Trophoblast cell (in vitro differentiated cells and primary cell): ENCODE results near the gene MT3.
"Not testable (repeated sequence)": the region's sequence is repeated elsewhere in the genome, so short reads cannot be mapped to it uniquely, and the experiment has no call there.

Experiments used
- DNase-seq, 2 donors: peaks; one replicate each; pipeline ENCODE4 v3.0.0-alpha.2; 2016
- H2AFZ ChIP-seq: 2 replicates; pipeline ENCODE4 v1.6.1; 2013; ENCODE audit warnings: low read length, moderate library complexity, mild to moderate bottlenecking; ENCODE audit not compliant: insufficient read depth, poor library complexity
- H2AK5ac ChIP-seq: 2 replicates; pipeline ENCODE4 v1.6.1; 2013; ENCODE audit warnings: mild to moderate bottlenecking, low read length
- H2BK120ac ChIP-seq: 2 replicates; pipeline ENCODE4 v1.6.1; 2013; ENCODE audit warnings: low read length, mild to moderate bottlenecking, moderate library complexity; ENCODE audit not compliant: insufficient read depth, poor library complexity
- H2BK12ac ChIP-seq: 2 replicates; pipeline ENCODE4 v1.6.1; 2013; ENCODE audit warnings: mild to moderate bottlenecking, low read length, moderate library complexity
- H2BK5ac ChIP-seq: 2 replicates; pipeline ENCODE4 v1.6.1; 2013; ENCODE audit warnings: low read length, low read depth, moderate library complexity, mild to moderate bottlenecking; ENCODE audit not compliant: poor library complexity
- H3K14ac ChIP-seq: 2 replicates; pipeline ENCODE4 v1.6.1; 2013; ENCODE audit warnings: mild to moderate bottlenecking, low read length
- H3K18ac ChIP-seq: 2 replicates; pipeline ENCODE4 v1.6.1; 2013; ENCODE audit warnings: mild to moderate bottlenecking, low read length
- H3K23ac ChIP-seq: 2 replicates; pipeline ENCODE4 v1.6.1; 2013; ENCODE audit warnings: low read length
- H3K27ac ChIP-seq: 2 replicates; pipeline ENCODE4 v1.5.1; 2013; ENCODE audit warnings: low read depth, mild to moderate bottlenecking, inconsistent platforms, low read length, moderate library complexity
- H3K27me3 ChIP-seq: 2 replicates; pipeline ENCODE4 v1.6.1; 2013; ENCODE audit warnings: inconsistent platforms, mild to moderate bottlenecking, low read length, moderate library complexity; ENCODE audit not compliant: insufficient read depth
- H3K36me3 ChIP-seq, 2 experiments: 1 replicate in 1 of 2; 2 replicates in 1 of 2; pipeline ENCODE4 v1.6.1; 2013; ENCODE audit warnings: low read length in 2 of 2, mild to moderate bottlenecking in 2 of 2, moderate library complexity in 1 of 2; ENCODE audit not compliant: insufficient read depth in 2 of 2, control insufficient read depth in 1 of 2
- H3K4ac ChIP-seq: 2 replicates; pipeline ENCODE4 v1.6.1; 2013; ENCODE audit warnings: low read depth, mild to moderate bottlenecking, low read length, moderate library complexity
- H3K4me1 ChIP-seq, 2 experiments: 1 replicate in 1 of 2; 2 replicates in 1 of 2; pipeline ENCODE4 v1.6.1; 2013; ENCODE audit warnings: low read length in 2 of 2, mild to moderate bottlenecking in 2 of 2, moderate library complexity in 1 of 2; ENCODE audit not compliant: insufficient read depth in 2 of 2, control insufficient read depth in 1 of 2
- H3K4me2 ChIP-seq: 2 replicates; pipeline ENCODE4 v1.6.1; 2013; ENCODE audit warnings: inconsistent platforms, mild to moderate bottlenecking, low read length, moderate library complexity
- H3K4me3 ChIP-seq: 2 replicates; pipeline ENCODE4 v1.5.1; 2013; ENCODE audit warnings: mild to moderate bottlenecking, low read depth, low read length, inconsistent platforms
- H3K79me1 ChIP-seq: one replicate; pipeline ENCODE4 v1.6.1; 2013; ENCODE audit warnings: low read length
- H3K79me2 ChIP-seq: 2 replicates; pipeline ENCODE4 v1.6.1; 2013; ENCODE audit warnings: low read length, mild to moderate bottlenecking; ENCODE audit not compliant: control insufficient read depth, insufficient read depth, poor library complexity
- H3K9ac ChIP-seq: 2 replicates; pipeline ENCODE4 v1.6.1; 2013; ENCODE audit warnings: mild to moderate bottlenecking, low read length
- H3K9me3 ChIP-seq: 2 replicates; pipeline ENCODE4 v1.6.1; 2013; ENCODE audit warnings: low read depth, mild to moderate bottlenecking, control low read depth, inconsistent platforms, low read length; ENCODE audit not compliant: insufficient read depth
- H4K12ac ChIP-seq: 2 replicates; pipeline ENCODE4 v1.6.1; 2013; ENCODE audit warnings: low read depth, mild to moderate bottlenecking, low read length, moderate library complexity
- H4K8ac ChIP-seq: 2 replicates; pipeline ENCODE4 v1.6.1; 2013; ENCODE audit warnings: low read depth, mild to moderate bottlenecking, low read length, moderate library complexity
- H4K91ac ChIP-seq: one replicate; pipeline ENCODE4 v1.6.1; 2013; ENCODE audit warnings: low read depth, mild to moderate bottlenecking, low read length, moderate library complexity
- WGBS: extraction: QIAGEN DNeasy Blood & Tissue Kit; methylation state at CpG from one replicate; pipeline ENCODE4 v1.1.7; 2013; ENCODE audit warnings: missing lambda C conversion rate; ENCODE audit not compliant: insufficient read length, insufficient coverage; ENCODE audit errors: extremely low coverage; 5-methylcytosine and 5-hydroxymethylcytosine counted together

The MT3 gene

DNA sequence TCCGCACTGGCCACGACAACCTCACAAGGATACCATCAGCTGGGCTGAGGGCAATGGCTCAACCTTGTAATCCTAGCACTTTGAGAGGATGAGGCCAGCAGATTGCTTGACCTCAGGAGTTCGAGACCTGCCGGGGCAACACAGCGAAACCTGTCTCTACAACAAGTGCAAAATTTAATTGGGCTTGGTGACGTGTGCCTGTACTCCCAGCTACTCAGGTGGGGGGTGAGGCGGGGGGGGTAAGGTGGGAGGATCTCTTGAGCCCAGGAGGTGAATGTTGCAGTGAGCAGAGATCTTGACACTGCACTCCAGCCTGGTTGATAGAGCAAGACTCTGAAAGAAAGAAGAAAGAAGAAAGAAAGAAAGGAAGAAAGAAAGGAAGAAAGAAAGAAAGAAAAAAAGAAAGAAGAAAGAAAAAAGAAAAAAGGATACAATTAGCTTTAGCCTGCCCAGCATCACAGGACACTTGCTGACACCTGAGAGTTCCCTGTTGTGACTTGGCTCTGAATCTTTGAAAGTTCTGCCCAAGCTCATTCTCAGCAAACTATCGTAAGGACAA, 31.1 kb downstream of the MT3 start:
- Histone ChIP-seq H3K79me2 (no peaks in the 10 kb centered on the region), H3K14ac (no peak overlapping the region), H4K8ac (no peak overlapping the region), H3K79me1 (no peaks in the 10 kb centered on the region), H3K23ac (no peak overlapping the region), H3K4me2 (no peak overlapping the region), H2BK120ac (no peak overlapping the region), H2AK5ac (no peak overlapping the region), H2BK12ac (no peak overlapping the region), H3K4ac (no peak overlapping the region), H3K9ac (peak overlapping the region; percentile 38), H3K27ac (no peak overlapping the region), H2BK5ac (no peak overlapping the region), H4K91ac (no peak overlapping the region), H3K27me3 (peaks cover 37% of the 10 kb centered on the region), H3K18ac (no peak overlapping the region), H3K36me3 (no peaks in the 10 kb centered on the region), H2AFZ (no peak overlapping the region), H3K4me1 (peaks cover 4 to 9% of the 10 kb centered on the region in 2 experiments), H3K4me3 (no peak overlapping the region), H4K12ac (no peak overlapping the region), H3K9me3 (peaks cover 12% of the 10 kb centered on the region)
- no peak for DNase-seq
- WGBS, result no CpG with 5 or more reads among the region's 8 CpGs

DNA sequence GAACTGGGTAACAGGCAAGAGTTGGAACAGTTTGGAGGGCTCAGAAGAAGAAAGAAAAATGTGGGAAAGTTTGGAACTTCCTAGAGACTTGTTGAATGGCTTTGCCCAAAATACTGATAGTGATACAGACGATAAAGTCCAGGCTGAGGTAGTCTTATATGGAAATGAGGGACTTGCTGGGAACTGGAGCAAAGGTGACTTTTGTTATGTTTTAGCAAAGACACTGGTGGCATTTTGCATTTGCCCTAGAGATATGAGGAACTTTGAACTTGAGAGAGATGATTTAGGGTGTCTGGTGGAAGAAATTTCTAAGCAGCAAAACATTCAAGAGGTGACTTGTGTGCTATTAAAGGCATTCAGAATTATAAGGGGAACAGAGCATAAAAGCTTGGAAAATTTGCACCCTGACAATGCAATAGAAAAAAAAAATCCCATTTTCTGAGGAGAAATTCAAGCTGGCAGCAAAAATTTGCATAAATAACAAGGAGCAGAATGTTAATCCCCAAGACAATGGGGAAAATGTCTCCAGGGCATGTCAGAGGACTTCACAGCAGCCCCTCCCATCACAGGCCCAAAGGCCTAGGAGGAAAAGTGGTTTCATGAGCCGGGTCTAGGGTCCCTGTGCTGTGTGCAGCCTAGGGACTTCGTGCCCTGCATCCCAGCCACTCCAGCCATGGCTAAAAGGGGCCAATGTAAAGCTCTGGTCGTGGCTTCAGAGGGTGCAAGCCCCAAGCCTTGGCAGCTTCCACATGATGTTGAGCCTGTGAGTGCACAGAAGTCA, 32.5 kb downstream of the MT3 start:
- not testable (repeated sequence) for H2BK120ac ChIP-seq, H3K4me2 ChIP-seq, H3K18ac ChIP-seq, H2AK5ac ChIP-seq, H3K4me3 ChIP-seq, H2BK12ac ChIP-seq, H4K91ac ChIP-seq, DNase-seq, H3K4ac ChIP-seq, H2BK5ac ChIP-seq, H4K8ac ChIP-seq, H2AFZ ChIP-seq, H3K9ac ChIP-seq, H3K27ac ChIP-seq, H3K79me2 ChIP-seq, H3K14ac ChIP-seq, H4K12ac ChIP-seq, H3K79me1 ChIP-seq, H3K36me3 ChIP-seq, H3K23ac ChIP-seq
- H3K4me1 ChIP-seq, result peaks cover 9 to 17% of the 10 kb centered on the region in 2 experiments
- WGBS, result no CpG with 5 or more reads among the region's 4 CpGs
- H3K27me3 ChIP-seq, result peaks cover 41% of the 10 kb centered on the region
- peaks cover 15% of the 10 kb centered on the region for H3K9me3 ChIP-seq

DNA sequence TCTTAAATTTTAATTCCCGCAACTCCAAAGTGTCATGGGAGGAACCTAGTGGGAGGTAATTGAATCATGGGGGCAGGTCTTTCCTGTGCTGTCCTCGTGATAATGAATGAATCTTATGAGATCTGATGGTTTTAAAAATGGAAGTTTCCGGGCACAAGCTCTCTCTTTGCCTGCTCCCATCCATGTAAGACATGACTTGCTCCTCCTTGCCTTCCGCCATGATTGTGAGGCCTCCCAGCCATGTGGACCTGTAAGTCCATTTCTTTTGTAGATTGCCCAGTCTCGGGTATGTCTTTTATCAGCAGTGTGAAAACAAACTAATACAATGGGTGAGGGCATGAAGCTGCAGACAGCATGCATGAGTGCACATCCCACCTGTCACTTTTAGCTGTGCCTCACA, 33.9 kb downstream of the MT3 start:
- not testable (repeated sequence) for H2AK5ac ChIP-seq, H2AFZ ChIP-seq, H3K9ac ChIP-seq, H3K27ac ChIP-seq, H3K36me3 ChIP-seq, H4K12ac ChIP-seq, H3K4me3 ChIP-seq, H3K4me2 ChIP-seq, H4K8ac ChIP-seq, H2BK12ac ChIP-seq, H3K23ac ChIP-seq, H2BK5ac ChIP-seq, DNase-seq, H2BK120ac ChIP-seq, H3K79me2 ChIP-seq, H3K14ac ChIP-seq, H3K4ac ChIP-seq, H4K91ac ChIP-seq, H3K18ac ChIP-seq, H3K79me1 ChIP-seq
- peaks cover 28% of the 10 kb centered on the region for H3K27me3 ChIP-seq
- peaks cover 9 to 13% of the 10 kb centered on the region in 2 experiments for H3K4me1 ChIP-seq
- peaks cover 13% of the 10 kb centered on the region for H3K9me3 ChIP-seq
- no CpG with 5 or more reads among the region's 5 CpGs for WGBS

DNA sequence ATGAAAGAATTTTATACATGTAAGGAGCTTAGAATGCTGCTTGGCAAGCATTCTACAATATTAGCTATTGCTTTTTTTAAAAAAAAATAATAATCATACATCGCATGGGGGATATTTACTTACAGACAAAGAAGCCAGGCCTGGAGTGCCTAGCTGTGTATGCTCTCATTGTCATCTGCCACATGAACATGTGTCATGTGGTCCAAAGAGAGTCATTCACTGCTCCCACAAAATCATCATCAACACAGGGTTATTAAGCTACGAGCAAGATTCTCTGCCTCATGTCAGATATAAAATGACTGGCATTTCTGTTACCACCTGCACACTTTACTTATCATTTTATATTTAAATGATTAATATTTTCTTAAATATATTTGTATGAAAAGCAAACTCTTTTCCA, 34.3 kb downstream of the MT3 start:
- Histone ChIP-seq H3K14ac (no peak overlapping the region), H4K12ac (no peak overlapping the region), H3K4me1 (peaks cover 9 to 14% of the 10 kb centered on the region in 2 experiments), H3K27ac (no peak overlapping the region), H4K8ac (no peak overlapping the region), H3K9me3 (peaks cover 13% of the 10 kb centered on the region), H3K9ac (no peak overlapping the region), H3K36me3 (no peaks in the 10 kb centered on the region), H3K27me3 (peaks cover 23% of the 10 kb centered on the region), H4K91ac (no peak overlapping the region), H3K4me3 (no peak overlapping the region), H2BK12ac (no peak overlapping the region), H3K79me1 (peaks cover 1% of the 10 kb centered on the region), H2BK120ac (no peak overlapping the region), H3K18ac (no peak overlapping the region), H3K23ac (no peak overlapping the region), H2BK5ac (no peak overlapping the region), H2AFZ (no peak overlapping the region), H2AK5ac (no peak overlapping the region), H3K79me2 (no peaks in the 10 kb centered on the region), H3K4ac (no peak overlapping the region), H3K4me2 (no peak overlapping the region)
- no peak for DNase-seq
- no CpG with 5 or more reads among the region's 2 CpGs for WGBS
